Vagina (tissue), 2 donors: ENCODE measurements around the gene EML3.

Experiments used
- POLR2A ChIP-seq, 2 donors: fragments of 450-650 bp; IDR thresholded peaks; one replicate each; pipeline ENCODE4 v1.6.1; 2017; ENCODE audit warnings: antibody characterized with exemption in 2 of 2, mild to moderate bottlenecking in 2 of 2, moderate library complexity in 2 of 2
- POLR2AphosphoS5 ChIP-seq, 2 donors: sonication (generic); formaldehyde crosslinking; IDR thresholded peaks; one replicate each; pipeline ENCODE4 v1.9.0; 2017; ENCODE audit warnings: antibody characterized with exemption in 2 of 2, mild to moderate bottlenecking in 2 of 2, low read depth in 1 of 2; ENCODE audit not compliant: insufficient read depth in 1 of 2
- TF ChIP-seq, protein P1 (sequence below), 3 experiments: fragments of 450-650 bp in 2 of 3; fragments of 200-600 bp in 1 of 3; sonication (generic) in 1 of 3; IDR thresholded peaks; one replicate each; pipeline ENCODE4 v1.5.1; 2017 to 2019; ENCODE audit warnings: antibody characterized with exemption in 3 of 3, mild to moderate bottlenecking in 2 of 3, moderate library complexity in 2 of 3

DNA sequence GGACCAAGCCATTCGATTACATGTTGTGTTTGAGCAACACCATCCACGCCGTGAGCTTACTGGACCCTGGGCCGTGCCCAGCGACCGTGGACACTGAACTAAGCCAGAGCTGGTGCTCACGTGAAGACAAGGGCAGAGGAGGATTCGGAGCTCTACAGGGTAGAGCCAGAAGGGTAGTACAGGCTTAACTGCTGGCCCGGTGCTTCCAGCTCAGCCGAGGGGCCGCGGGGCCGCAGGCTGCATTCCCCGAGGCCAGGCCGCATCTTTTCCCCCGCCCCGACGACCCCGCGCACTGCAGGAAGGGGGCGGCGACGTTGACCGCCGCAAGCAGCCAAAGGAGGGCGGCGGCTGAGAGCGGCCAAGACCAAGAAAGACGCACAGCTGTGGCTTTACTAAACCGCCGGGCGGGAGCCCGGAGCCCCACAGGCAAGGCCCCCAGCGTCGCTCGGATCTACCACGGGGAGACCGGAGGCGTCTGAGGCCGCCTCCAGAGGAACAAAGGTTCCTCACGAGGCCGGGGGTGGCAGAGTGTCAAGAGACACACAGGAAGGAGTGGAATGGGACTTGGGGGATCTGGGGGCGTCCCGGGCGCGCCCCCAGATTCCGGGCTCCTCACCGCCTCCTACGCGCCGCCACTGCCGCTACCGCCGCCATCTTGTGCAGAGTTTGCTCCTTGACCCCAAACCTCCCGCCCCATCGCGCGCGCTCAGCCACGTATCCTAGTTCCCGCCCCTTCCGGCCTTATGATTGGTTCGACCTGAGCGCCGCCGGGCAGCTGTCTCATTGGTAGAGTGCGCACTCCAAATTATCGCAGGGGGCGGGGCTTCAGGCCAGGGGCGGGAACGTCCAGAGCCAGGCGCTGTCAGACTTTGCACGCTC lies 33.6 kb upstream of the EML3 start, which contains the start of gene GANAB:
- TF ChIP-seq, protein P1, sequence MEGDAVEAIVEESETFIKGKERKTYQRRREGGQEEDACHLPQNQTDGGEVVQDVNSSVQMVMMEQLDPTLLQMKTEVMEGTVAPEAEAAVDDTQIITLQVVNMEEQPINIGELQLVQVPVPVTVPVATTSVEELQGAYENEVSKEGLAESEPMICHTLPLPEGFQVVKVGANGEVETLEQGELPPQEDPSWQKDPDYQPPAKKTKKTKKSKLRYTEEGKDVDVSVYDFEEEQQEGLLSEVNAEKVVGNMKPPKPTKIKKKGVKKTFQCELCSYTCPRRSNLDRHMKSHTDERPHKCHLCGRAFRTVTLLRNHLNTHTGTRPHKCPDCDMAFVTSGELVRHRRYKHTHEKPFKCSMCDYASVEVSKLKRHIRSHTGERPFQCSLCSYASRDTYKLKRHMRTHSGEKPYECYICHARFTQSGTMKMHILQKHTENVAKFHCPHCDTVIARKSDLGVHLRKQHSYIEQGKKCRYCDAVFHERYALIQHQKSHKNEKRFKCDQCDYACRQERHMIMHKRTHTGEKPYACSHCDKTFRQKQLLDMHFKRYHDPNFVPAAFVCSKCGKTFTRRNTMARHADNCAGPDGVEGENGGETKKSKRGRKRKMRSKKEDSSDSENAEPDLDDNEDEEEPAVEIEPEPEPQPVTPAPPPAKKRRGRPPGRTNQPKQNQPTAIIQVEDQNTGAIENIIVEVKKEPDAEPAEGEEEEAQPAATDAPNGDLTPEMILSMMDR (IDR thresholded peaks at IDR 0.05): no peak
- TF ChIP-seq POLR2AphosphoS5 (IDR thresholded peaks at IDR 0.05; ENCODE audit: insufficient read depth in 1 of 2, low read depth in 1 of 2): peak; percentile 94
- TF ChIP-seq POLR2A (IDR thresholded peaks at IDR 0.05): peak in 1 of 2 donors; percentile 77
